Epithelial cell of proximal tubule (primary cell): ENCODE results near the gene PLA2G4C. TPM values are rescaled to one million over a fixed set of nuclear protein-coding genes. Genes with fewer than 3 reads are reported as not detected.

Experiments used
- DNase-seq: peaks from one replicate; pipeline ENCODE4 v3.0.0-alpha.2; 2011; ENCODE audit warnings: low read depth
- H3K4me3 ChIP-seq: 2 replicates; pipeline ENCODE4 v1.5.1; 2011; ENCODE audit warnings: low read depth, mild to moderate bottlenecking, low read length
- total RNA-seq: library from RNA; depleted of rRNA; stranded (reverse); fragments of >200 nt; gene quantifications from 2 replicates; pipeline ENCODE4 v1.2.3, GENCODE V29; 2015
- TF ChIP-seq, protein P1 (sequence below): conservative IDR thresholded peaks from 2 replicates; pipeline ENCODE4 v1.5.1; 2012; ENCODE audit warnings: low read depth, mild to moderate bottlenecking, low read length

The PLA2G4C gene
- total RNA-seq, 1 donor from 2014 or later = 4.7 TPM

DNA sequence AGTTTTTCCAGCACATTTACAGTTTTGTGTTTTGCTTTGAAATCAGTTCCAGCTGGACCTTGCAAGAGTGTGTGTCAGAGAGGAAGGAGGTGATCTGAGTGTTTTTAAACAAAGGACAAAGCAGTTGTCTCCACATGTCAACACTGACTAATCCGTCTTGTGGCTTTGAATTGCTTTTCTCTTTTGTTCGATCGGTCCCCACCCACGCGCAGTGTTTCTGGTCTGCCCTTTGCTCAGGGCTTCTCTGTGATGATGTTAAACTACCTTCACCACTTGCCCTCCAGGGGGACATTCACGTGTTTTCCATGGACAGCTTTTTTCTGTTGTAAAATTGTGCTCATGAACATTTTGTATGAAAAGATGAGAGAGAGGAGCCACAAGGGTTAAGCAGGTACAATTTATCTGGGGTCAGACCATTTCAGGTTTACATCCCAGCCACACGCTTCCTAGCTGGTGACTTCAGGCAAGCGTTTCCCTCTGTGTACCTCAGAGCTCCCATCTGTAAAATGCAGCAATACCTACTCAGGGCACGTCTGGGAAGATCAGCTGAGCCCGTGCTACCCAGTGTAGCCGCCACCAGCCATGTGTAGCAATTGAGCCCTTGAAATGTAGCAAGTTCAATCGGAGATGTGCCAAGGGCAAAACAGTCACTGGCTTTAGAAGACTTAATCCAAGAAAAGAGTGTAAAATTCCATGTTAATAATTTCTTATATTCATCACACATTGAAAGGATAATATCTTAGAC lies 13.5 kb upstream of the PLA2G4C start:
- TF ChIP-seq, protein P1, sequence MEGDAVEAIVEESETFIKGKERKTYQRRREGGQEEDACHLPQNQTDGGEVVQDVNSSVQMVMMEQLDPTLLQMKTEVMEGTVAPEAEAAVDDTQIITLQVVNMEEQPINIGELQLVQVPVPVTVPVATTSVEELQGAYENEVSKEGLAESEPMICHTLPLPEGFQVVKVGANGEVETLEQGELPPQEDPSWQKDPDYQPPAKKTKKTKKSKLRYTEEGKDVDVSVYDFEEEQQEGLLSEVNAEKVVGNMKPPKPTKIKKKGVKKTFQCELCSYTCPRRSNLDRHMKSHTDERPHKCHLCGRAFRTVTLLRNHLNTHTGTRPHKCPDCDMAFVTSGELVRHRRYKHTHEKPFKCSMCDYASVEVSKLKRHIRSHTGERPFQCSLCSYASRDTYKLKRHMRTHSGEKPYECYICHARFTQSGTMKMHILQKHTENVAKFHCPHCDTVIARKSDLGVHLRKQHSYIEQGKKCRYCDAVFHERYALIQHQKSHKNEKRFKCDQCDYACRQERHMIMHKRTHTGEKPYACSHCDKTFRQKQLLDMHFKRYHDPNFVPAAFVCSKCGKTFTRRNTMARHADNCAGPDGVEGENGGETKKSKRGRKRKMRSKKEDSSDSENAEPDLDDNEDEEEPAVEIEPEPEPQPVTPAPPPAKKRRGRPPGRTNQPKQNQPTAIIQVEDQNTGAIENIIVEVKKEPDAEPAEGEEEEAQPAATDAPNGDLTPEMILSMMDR = peak; percentile 5
- H3K4me3 ChIP-seq = no peak overlapping the region
- DNase-seq = no peak

DNA sequence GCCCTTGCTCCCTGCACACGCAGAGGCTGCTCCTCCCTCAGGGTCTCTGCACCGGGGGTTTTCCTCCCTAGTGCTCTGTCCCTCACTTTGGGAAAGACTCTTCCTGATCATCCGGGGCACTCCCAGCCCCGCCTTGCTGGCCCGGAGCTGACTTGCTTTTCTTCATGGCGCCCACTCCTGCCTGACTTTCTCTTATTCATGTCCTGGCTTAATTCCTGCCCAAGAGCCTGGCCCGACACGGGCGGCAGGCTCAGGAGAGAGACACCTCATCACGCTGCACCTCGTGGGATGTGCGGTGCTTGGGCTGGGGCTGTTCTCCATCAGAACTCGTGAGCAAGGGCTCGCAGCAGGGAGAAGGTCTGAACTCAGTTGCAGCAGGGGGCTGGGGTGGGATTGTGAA lies 11.8 kb upstream of the PLA2G4C start:
- H3K4me3 ChIP-seq = no peak overlapping the region
- TF ChIP-seq, protein P1 = no peak
- no peak for DNase-seq

DNA sequence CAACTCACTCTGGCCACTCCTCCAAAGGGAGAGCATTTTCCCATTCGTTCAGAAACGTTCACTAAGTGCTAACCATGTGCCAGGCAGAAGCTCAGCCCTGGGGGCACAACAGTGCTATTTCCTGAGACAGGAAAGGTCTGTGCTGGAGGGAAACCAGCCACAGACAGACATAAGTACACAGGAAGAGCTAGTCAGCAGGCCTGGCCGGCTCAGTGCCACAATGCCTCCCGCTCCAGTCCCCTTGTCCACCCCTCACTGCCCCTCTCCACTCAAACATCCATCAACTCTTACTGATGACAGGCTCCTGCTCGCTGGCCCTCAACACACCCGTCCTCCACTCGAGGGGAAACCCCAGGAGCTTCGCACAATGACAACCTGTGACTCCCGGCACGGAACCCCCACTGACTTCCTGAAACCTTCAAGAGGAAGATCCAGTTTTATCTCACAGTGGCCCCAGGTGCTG lies 11.3 kb upstream of the PLA2G4C start:
- no peak overlapping the region for H3K4me3 ChIP-seq
- TF ChIP-seq, protein P1 = no peak
- no peak for DNase-seq

DNA sequence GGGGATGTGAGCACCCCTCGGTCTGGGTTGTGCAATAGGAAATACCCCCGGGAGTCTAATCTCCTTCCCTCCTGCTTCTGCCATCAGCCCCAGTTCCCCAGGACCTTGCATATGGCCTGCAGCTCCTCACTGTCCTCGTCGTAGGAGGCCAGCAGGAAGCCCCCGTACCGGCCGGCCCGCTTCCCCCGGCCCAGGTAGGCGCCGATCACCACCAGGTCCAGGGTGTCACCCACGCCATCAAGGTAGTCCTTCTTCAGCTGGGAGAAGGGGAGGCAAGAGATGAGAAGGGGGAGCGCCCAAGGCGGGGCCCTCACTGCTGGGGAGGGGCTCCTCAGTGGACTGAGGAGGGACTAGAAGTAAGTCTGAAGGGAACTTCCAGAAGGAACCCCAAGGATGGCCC lies 10.4 kb upstream of the PLA2G4C start:
- TF ChIP-seq, protein P1 = no peak
- DNase-seq = no peak

DNA sequence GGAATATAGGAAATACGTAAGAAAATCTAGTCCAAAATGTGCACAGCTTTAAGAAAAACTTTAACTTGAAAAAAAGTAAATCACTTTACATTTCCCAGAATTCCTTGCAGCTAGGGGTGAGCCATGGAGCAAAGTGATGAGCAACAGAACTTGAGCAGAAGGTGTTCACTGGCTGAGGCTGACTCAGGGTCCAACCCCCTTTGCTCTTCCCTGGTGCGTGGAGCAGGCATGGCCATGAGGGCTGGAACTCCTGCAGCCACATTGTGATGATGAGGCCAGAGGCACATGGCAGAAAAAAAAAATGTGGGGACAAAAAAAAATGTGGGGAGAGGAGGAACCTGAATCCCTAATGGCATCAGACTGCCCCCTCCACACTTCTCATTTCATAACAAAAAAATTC lies 9.9 kb upstream of the PLA2G4C start:
- TF ChIP-seq, protein P1 = no peak
- DNase-seq = no peak
- H3K4me3 ChIP-seq = no peak overlapping the region

More for the DNA sequence above, 10.4 kb upstream of the PLA2G4C start:
- no peak overlapping the region for H3K4me3 ChIP-seq

DNA sequence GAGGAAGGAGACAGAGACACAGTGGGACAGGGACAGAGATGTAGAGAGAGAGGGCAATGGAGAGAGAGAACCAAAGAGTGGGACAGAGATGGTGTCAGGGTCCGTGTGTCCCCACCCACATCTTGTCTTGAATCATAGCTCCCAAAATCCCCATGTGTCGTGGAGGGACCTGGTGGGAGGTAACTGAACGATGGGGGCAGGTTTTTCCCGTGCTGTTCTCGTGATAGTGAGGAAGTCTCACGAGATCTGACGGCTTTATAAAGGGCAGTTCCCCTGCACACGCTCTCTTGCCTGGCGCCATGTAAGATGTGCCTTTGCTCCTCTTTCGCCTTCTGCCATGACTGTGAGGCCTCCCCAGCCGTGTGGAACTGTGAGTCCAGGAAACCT lies 7.5 kb upstream of the PLA2G4C start:
- TF ChIP-seq, protein P1 = no peak
- no peak for DNase-seq
- H3K4me3 ChIP-seq = no peak overlapping the region

DNA sequence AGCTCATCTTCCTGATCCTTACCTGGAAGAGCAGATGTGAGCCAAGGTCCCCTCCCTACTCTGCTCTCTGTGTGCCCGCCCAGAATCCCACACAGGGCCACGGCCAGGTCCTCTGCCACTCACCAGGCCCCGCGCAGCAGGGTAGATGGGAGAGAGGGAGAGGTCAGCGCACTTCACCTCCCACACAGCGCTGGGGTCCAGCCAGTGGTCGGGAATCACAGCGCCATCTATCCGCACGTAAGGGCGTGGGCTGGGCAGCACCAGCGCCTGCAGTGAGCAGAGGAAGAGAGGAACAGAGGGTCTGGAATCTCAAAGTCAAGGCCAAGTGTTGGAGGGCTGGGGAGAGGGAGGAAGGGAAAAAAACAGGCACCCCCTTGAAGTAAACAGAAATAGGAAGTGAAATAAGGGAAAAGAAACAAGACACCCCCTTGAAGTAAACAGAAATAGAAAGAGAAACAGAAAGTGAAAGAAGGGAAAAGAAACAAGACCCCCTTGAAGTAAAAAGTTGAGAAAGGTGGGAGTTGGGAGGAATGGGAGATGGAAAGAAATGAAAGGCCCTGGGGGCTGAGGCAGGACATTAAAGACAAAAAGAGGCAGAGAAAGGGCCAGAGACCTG lies 7.0 kb upstream of the PLA2G4C start:
- H3K4me3 ChIP-seq = no peak overlapping the region
- DNase-seq = no peak
- TF ChIP-seq, protein P1 = no peak
